ENCODE data around the gene SLC46A1.

GRCh38 chr17:28398280-28398981 is 7.6 kb downstream of the SLC46A1 start:
- TF ChIP-seq CTCF (conservative IDR thresholded peaks at IDR 0.05; ENCODE audit: low read depth in 2 of 2), result no peak
- TF ChIP-seq POLR2AphosphoS5 (IDR thresholded peaks at IDR 0.05; ENCODE audit: low read depth), result no peak
- no peak for TF ChIP-seq REST (IDR thresholded peaks at IDR 0.05; ENCODE audit: unreplicated experiment)
- no peak for TF ChIP-seq EZH2 (IDR thresholded peaks at IDR 0.05; ENCODE audit: low read depth, unreplicated experiment)
- TF ChIP-seq EZH2phosphoT487 (IDR thresholded peaks at IDR 0.05; ENCODE audit: unreplicated experiment), result no peak
- no peak for TF ChIP-seq JUNB (IDR thresholded peaks at IDR 0.05; ENCODE audit: unreplicated experiment)
- no peak for TF ChIP-seq ZNF462 (CRISPR knock-in tag; IDR thresholded peaks at IDR 0.05)
- TF ChIP-seq CREB1 (CRISPR knock-in tag; IDR thresholded peaks at IDR 0.05; ENCODE audit: low read depth), result no peak
- TF ChIP-seq ZNF114 (CRISPR knock-in tag; IDR thresholded peaks at IDR 0.05), result no peak
- no peak for TF ChIP-seq STAT1 (IDR thresholded peaks at IDR 0.05; ENCODE audit: unreplicated experiment)
- TF ChIP-seq ZNF331 (CRISPR knock-in tag; IDR thresholded peaks at IDR 0.05; ENCODE audit: low read depth), result no peak
- no peak for TF ChIP-seq ETS1 (IDR thresholded peaks at IDR 0.05)

Data from GM23338 (cell line).